ENCODE results near the gene KREMEN1.

The KREMEN1 gene

GRCh38 chr22:29195964-29196666, 123.3 kb downstream of the KREMEN1 start:
- no peak for TF ChIP-seq CTCF (IDR thresholded peaks at IDR 0.05; ENCODE audit: low read depth, low read length)
- no peak overlapping the region for H3K4me3 ChIP-seq (ENCODE audit: low read depth, low read length)

GRCh38 chr22:29197096-29197495, 124.3 kb downstream of the KREMEN1 start:
- TF ChIP-seq CTCF (IDR thresholded peaks at IDR 0.05; ENCODE audit: low read depth, low read length): no peak
- H3K4me3 ChIP-seq (ENCODE audit: low read depth, low read length): no peak overlapping the region

- H3K4me3 ChIP-seq (ENCODE audit: low read depth, low read length): no peak overlapping the region
- no peak for TF ChIP-seq CTCF (IDR thresholded peaks at IDR 0.05; ENCODE audit: low read depth, low read length)
Measured at GRCh38 chr22:29198240-29198639, 125.4 kb downstream of the KREMEN1 start.

GRCh38 chr22:29199702-29200400, 127.0 kb downstream of the KREMEN1 start:
- TF ChIP-seq CTCF (IDR thresholded peaks at IDR 0.05; ENCODE audit: low read depth, low read length): no peak
- H3K4me3 ChIP-seq (ENCODE audit: low read depth, low read length): no peak overlapping the region

GRCh38 chr22:29200901-29201300, 128.1 kb downstream of the KREMEN1 start:
- no peak overlapping the region for H3K4me3 ChIP-seq (ENCODE audit: low read depth, low read length)
- TF ChIP-seq CTCF (IDR thresholded peaks at IDR 0.05; ENCODE audit: low read depth, low read length): no peak

- TF ChIP-seq CTCF (IDR thresholded peaks at IDR 0.05; ENCODE audit: low read depth, low read length): no peak
- H3K4me3 ChIP-seq (ENCODE audit: low read depth, low read length): no peak overlapping the region
Measured at GRCh38 chr22:29201782-29202181, 128.9 kb downstream of the KREMEN1 start.

Measured in WI38 (cell line).